Renal pelvis (tissue), 4 donors: Measurements from ENCODE around the gene KIF12. TPM values are rescaled to one million over a fixed set of nuclear protein-coding genes. Genes with fewer than 3 reads are reported as not detected.

Source experiments
- DNase-seq: peaks from one replicate; pipeline ENCODE4 v3.0.0-alpha.2; 2013
- polyA plus RNA-seq, 3 donors: library from polyadenylated mRNA; unstranded; fragments of 120-200 nt; gene quantifications; one replicate each; pipeline ENCODE4 v1.2.1, GENCODE V29; 2013; ENCODE audit not compliant: insufficient read length in 3 of 3

Gene KIF12
- polyA plus RNA-seq, 3 donors: 191 to 249 (median 227) TPM

DNA sequence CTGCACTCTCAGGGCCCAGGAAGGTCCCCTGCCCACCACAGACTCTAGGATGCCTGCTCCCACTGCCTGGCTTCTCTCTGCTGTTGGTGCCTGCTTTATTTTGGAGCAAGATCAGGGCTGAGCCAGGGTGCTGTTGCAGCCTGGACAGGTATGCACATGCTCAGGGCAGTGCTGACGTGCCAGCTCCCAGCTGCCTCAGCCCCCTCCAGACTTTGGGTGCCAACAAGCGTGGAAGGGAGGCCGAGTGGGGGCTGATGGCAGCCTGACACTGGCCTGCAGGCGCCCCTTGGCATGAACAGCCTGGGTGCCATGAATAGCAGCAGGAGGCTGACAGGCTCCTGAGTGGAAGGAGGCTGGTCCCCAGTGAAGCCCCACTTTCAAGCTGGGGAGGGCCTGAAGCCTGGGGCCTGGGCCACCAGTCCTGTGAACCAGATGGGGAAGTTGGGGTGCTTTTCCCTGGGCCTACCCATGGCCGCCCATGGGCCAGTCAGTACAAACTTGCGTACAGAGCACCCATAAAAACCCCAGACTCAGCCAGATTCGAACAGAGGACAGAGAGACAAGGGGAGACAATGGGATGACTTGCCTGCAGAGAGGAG, 27.8 kb downstream of the KIF12 start:
- DNase-seq: no peak

DNA sequence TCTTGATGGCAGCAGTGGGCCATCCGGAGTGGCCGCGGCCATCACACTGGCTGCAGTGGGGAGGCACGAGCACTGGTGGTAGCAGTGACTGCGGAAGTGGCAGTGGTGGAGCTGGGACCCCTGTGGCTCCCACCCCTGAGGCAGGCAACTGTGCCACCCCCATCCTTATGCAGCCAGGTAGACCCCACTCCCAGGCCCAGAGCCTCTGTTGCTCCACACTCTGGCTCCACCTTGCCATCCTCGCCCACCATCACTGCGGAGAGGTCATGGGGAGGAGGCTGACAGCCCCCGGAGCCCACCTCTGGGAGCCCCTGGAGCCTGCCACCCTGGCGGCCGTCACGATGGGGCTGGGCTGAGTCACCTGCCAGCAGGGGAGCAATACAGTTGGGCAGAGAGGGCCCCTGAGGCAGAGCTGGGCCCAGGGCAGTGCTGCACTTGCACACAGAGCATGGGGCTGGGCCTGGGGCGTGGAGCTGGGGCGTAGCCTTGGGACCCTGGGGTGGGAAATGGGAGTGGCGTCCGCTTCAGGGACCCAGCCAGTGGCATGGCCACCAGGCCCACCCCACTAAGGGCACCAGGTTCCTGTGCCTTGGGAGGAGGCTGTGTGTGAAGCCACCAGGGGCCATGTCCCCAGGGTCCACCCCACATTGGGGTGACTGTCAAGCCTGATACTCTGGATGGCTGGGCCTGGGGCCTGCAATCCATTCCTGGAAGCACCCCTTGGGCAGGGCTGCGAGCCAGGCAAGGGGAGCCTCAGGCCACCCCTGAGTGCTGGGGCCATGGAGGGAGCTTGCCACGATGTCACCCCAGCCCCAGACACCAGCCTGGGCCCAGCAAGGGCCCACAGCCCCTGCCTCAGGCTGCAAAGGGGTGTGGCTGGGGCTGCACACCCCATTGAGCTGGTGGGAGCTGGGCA, 28.6 kb downstream of the KIF12 start:
- DNase-seq: no peak

DNA sequence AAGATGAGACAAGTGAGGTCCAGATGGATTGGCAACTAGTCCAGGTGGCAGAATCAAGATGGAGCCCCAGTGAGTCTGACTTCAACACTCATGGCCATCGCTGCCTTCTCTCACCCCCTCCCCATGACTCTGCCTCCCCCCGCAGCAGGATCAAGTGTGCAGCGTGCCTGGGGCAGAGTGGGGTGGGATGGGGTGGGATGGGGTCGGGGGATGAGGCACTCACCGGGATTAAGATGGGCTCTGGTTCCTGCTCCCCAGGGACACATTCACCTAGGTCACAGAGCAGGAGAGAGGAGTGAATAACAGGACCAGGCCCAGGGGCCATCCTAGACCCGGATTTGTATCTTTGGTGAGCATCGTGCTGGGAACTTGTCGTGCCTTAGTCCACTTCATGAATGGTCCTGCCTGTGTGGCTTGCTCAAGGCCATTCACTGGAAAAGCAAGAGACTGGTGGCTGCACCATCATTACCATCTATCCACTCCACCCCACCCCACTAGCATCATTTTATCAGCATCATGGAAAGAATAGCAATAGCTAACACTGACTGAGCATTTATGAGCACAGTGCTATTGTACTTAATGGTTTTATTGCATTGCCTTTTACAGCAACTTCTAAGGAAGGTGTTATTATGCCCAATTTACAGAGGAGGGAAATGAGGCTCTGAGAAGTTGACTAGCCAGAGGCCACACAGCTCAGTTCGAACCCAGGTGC, 29.5 kb downstream of the KIF12 start:
- no peak for DNase-seq

DNA sequence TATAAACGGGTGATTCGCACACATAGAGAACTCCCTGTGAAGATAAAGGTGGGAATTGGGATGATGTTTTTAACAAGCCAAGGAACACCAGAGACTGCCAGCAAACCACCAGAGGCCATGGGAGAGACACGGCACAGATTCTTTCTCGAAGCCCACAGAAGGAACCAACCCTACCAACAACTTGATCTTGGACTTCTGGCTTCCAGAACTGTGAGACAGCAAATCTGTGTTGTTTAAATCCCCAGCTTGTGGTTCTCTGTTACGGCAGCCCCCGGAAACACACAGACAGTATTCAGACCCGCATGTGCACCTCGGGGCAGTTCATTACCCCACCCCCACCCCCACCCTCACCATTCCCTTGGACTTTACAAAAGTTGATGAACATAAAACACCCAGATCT, 33.8 kb downstream of the KIF12 start:
- no peak for DNase-seq

DNA sequence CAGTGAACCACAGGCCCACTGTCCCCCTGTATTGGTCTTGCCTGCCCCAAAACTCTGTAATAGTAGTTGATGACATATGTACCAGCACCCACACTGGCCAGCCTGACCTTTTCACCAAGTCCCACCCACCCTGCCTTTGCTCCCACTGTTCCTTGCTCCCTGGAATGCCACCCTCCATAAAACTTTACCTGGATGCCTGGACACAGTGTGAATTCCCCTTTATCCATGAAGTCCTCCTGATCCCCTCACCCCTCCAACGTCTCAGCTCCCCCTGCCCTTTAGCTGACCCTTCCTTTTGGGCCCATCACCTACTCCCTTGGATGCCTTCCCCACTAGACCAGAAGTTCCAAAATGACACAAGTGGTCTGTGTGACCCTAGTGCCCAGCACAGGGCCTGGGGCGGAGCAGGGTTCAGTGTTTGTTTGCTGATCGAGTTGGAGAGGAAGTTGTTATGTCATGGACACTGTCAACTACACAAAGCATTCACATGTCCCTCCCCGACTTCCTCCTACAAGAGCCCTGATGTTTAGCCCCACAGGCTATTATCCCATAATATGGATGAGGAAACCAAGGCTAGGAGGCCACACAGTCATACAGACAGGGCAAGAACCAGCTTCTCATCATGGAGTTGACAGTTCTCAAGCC, 37.1 kb downstream of the KIF12 start:
- no peak for DNase-seq

DNA sequence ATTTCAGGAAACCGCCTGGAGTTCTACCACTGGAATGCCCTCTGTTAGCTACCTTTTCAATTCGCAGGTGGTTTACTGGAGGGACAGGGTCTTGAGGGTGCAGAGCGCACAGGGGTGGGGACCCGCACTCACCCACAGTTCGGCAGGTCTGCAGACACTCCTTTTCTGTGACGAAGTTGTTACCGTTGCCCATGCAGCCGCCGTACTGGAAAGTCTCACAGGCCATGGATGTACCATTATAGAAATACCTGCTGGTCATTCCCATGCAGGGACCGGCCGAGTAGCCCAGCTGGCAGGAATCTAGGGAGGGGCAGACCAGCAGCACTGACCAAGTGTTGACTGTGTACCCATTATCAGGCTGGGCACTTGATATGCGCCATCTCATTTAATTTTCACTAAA, 37.8 kb downstream of the KIF12 start:
- DNase-seq: no peak

DNA sequence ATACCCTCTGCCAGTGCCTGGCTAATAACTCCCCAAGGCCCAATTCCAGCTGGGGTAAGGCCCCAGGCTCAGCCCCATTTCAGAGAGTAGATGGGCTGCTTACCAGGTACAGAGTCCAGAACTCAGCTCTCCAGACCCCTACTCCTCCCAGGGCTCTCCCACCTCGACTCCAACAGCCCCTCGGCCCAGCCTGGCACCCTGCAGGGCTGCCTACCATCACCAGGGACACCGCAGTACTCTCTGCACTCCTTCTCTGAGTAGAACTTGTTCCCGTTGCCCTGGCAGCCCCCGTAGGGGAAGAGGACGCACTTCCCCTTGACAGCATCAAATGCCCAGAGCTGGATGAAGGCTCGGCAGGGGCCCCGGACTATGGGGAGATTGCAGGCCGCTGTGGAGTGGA, 38.4 kb downstream of the KIF12 start:
- DNase-seq: no peak

DNA sequence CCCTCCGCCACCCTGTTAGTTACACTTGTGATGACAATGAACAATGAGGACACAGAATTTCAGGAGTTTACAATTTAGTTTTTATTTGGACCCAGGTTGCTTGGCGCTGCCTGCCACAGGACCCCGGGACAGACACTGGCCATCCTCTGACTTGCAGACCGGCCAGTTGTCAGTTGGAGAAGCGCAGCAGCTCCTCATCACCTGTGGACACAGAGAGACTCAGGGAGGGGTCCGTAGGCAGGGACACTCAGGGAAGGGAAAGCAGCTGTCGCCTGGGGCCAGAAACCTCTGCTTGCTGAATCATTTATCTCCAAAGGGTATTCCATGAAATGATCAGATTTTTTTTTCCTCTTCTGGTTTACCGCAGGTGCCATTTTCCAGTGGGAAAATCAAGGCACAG, 39.0 kb downstream of the KIF12 start:
- no peak for DNase-seq

DNA sequence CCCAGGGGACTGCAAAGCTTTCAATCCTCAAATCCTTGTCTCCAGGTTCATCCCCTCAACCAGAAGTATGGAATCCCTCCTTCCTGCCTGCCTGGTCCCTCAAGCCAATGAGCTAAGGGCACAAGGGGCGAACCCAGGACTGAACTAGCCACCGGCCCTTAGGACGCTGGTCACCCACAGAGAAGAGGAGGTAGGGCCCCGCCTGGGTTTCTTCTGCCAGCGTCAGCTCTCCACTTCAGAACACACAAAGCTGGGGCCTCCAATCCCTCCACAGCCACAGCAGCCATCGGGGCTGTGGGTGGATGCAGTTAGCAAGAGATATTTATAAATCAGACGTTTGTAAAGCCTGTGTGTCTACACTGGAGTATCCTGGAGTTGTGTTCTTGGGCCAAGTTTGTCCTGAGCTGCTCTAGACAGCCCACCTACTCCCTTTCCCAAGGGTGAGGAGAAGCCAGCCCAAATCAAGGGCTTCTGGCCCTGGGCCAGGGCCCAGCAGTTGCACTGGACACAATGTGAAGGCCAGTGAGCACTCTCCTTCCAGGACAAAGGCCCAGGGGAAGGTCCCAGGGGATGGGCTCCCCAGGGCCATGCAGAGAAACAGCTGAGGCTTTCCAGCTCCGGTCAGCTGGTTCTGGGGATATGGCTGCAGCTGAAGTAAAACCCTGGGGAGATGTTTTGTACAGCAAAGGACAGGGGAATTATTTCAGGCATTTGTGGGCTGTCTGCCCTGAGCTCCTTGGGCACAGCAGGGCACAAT, 39.9 kb downstream of the KIF12 start:
- no peak for DNase-seq

DNA sequence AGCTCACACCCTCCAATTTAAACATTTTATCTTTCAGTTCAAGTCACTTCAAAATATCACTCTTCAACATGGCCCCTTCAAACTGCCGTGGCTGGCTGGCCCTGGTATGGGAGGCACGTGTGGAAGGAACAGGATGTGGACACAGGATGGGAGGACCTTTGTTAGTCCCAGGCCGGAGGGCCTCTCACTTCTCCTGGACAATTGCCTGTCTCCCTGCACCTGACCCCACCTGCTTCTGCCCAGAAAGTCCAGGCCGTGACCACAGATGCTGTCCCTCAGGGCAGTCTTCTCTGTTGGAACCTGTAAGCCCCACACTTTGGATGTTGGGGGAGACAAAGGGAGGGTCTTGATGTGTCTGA, 40.4 kb downstream of the KIF12 start:
- DNase-seq: no peak

DNA sequence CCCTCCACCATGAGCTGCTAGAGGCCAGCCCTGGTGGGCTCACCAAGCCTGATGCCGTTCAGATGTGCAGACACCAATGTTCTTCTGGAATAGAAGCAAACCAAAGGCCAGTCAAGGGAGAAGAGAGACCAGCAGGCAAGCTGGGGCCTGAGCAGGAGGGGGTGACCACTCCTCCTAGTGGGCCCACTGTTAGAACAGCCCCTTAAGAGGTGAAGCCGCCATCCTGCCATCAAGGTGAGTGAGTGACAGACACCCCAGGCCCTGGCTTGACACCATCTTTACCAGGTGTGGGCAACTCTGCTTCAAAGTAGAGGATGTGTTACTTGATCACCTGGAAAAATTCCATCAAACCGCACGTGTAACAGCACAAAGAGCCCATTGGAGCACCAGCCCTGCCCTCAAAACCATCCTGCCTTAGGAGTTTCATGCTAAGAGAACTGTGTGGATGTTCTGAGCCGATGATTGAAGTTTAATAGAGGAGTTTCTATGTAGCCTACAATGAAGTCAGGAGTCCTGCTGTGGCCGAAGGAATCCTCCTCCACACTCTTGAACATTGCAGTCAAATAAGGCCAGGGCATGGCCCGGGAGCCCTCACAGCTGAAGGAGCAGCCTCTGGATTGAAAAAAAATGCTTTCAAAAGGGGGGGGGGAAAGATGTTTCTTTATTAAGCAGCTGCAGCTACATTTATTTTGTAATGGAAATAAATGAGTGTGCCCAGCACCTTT, 41.8 kb downstream of the KIF12 start:
- no peak for DNase-seq

DNA sequence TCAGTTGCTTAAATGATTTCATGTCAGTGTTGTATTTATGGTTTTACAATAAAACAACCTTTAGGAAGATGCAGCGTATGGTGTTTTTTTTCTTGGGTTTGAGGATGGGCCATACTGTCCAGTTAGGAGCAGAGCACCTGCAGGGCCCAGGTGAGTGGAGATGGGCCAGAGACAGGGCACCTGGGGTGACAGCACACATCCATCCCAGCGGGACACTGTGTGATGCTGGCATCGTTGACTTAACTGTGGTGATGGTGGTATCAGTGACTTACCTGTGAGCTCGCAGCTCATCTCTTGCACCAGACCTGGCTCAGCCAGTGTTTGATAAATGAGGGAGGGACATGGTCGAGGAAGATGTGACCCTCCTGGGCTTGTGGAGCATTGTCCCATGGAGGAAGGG, 42.6 kb downstream of the KIF12 start:
- DNase-seq: no peak

DNA sequence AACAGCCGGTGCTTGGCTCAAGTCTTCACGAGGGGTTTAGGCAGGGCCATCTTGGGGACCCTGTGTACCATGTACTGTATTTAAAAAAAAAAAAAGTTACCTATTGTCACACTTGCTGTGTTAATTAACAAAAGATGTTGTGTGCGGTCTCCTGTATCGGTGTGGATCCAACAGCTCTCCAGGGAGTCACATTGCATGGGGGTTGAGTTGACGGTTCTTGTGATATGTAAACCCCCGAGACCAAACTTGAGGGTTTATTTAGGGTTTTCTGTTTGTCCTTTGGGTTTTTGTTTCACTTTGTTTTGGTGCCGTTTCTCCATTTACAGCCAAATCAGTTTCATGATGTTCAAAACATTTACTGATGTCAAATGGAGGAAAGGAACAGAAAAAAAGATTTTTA, 43.2 kb downstream of the KIF12 start:
- no peak for DNase-seq

DNA sequence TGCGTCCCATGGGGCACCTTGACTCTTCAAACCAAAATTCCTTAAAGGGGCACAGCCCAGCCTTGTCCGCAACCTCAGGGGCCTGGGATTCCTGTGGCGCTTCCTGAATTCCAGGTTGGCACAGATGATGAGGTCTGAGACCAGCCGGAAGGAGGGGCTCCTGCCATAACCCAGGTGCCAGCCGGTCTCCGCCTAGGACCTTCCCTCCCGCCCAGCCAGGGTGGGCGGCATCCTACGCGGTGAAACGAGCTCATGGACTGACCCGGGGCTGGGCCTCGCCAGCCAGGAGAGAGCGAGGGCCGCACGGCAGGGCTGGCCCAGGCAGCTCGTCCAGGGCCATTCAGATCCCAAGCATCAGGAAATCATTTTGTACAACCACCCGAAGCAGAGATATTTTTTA, 44.0 kb downstream of the KIF12 start:
- no peak for DNase-seq

DNA sequence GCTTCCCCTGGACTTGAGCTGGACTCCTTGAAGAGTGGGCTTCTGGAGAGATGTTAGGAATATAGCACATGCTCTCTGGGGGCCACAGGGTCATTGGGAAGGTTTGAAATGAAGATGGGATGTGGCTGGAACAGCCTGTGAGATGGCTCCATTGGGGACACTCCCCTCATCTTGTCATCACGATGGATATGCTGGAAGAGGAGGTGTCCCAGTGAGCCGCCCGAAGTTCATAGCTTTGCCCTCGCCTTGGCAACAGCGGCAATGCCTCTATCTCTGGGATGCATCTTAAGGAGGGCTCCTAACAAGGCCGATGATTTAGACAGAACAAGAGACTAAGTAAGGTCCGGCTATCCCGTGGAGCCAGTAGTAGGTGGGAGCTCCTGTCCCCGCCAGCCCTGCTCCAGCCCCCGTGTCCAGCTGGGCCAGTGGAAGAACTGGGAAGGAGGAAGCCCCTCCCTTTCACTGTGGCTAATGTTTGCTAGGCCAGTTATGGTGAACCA, 44.9 kb downstream of the KIF12 start:
- DNase-seq: no peak

DNA sequence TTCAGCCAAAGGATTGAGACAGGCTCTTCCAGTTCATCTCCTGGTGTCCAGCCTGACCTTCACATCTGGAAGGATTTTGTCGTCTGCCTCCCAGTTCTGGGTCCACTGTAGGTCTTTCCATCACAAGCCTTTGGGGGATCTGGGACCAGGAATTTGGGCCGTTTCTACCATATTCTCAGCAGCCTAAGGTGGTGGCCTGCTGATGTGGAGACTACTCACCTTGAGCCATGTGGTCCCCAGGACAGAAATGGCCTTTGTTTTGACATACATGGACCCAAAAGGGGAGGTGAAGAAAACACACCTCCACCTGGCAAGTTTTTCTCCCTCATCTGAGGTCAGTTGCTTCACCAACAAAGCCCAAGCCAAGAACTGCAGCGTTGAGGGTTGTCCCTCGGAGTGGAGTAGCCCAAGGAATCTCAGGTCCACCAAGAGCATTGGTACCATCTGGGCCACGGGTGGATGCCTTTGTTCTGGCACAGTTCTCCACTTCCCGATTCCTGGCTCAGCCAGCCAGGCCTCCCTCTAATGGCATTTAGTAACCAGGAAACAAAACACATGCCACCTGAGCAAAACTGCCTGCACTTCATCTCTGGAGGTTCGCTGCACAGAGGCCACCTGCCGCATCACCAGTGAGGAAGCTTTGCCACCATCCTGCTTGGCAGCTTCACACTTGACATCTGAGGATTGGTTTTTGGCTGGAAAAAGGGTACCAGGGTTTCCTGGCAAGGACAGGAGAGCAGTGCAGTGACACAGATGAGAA, 45.7 kb downstream of the KIF12 start:
- no peak for DNase-seq

DNA sequence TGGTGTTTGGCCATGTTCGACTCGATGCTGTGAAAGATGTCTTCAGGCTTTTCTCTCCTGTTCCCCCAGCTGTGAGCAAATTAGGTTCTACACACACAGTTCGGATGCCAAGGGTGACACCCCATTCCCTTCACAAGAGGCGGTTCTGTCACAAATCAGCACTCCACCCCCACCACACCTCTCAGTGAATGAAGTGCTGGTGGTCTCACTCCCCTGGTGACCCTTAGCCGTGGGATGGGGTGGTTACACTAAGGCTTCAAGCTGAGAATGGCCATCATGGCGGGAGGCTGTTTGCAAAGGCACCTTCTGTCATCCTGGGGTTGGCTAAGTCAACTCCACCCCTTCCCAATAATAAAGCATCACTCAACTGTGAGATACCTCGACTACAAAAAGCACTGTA, 47.4 kb downstream of the KIF12 start:
- no peak for DNase-seq

DNA sequence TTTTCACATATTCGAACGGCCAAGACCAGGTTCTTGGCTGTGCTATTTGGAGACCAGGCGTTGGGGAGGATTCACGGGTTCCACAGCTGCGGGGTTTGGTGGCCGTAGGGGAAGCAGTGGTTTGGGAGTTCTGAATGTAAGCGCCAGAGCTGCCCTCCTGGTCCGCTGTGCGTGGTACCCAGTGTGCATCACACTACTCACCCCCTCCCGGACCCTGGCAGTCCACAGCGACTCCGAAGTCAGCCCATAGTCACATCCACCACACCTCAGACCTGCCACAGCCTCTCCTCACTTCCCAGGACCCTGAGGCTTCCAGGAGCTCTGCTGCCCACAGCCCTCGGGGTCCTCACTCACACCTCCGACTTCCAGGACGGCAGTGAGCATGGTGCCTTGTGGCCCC, 47.8 kb downstream of the KIF12 start:
- no peak for DNase-seq

DNA sequence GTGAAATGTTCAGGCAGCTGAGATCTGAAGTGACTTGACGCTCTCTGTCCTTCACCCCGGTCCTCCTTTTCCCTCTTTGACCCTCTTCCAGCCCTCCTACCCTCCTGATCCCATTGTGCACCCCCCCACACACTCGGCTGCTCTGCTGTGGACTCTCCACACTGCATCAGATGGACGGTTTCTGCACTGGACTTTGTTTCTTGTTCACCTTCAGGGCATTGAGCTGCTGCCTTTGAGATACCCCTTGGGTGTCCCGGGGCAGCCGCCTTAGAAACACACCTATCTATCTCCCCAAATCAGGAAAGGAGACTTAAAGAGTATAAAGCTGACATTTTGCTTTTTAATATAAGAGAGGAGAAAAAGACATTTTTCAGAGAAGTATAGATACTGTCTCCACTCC, 48.4 kb downstream of the KIF12 start:
- DNase-seq: no peak

DNA sequence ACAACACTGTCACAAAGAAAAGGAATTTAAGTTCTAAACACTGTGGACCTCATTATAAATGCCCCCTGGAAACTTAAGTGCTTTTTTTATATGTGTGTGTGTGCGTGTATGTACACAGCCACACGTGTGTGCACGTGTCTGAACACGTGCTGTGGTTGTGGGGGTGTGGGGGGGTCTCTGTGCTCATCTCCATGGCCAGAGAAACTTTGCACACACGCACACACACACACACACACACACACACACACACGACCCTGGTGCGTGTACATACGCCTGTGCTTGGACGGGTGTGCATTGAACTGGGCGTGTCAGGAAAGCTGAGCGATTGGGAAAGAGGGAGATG, 48.9 kb downstream of the KIF12 start:
- no peak for DNase-seq
